ENCODE results near the gene P4HTM.
A peak's percentile ranks its signal among the peaks of the same experiment; 100 is the strongest.
"Not testable (repeated sequence)": the region's sequence is repeated elsewhere in the genome, so short reads cannot be mapped to it uniquely, and the experiment has no call there.

P4HTM gene

DNA sequence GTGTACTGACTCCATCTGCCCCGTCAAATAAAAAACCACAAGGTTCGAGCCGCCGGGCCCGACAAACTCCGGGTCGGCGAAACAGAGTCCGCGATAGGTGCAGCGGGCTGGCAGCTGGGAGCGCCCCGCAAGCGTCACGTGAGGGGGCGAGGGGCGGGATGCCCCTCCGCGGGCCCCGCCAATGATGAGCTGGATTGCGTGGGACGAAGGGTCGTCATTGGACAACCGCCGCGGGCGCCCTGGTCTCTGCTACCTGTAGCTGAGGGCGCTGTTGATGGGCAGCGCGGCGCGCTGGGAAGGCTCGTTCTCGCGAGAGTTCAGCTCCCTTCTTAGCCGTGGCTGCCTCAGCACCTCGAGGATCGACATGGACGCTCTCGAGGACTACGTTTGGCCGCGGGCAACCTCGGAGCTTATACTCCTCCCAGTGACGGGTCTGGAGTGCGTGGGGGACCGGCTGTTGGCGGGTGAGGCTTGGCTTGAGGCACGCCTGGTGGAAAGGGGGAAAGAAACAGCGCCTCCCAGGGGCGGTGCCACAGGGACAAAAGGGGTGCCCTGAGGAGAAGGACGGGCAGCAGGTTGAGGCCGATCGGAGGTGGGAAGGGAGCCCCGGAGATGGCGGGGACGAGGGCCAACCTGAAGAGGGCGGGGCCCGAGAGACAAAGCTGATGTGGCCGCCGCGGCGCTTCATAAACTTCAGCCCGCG, 17.2 kb downstream of the P4HTM start, which contains the start of gene WDR6:
TSS of gene WDR6 (plus strand) at position 324 of the 703 bp plus-strand sequence. CDS start at position 365, 41 bp downstream.
- FAIRE-seq (peak; percentile 100), DNase-seq (ENCODE audit: extremely low spot score, insufficient read length, low read depth) (peak; percentile 96)

DNA sequence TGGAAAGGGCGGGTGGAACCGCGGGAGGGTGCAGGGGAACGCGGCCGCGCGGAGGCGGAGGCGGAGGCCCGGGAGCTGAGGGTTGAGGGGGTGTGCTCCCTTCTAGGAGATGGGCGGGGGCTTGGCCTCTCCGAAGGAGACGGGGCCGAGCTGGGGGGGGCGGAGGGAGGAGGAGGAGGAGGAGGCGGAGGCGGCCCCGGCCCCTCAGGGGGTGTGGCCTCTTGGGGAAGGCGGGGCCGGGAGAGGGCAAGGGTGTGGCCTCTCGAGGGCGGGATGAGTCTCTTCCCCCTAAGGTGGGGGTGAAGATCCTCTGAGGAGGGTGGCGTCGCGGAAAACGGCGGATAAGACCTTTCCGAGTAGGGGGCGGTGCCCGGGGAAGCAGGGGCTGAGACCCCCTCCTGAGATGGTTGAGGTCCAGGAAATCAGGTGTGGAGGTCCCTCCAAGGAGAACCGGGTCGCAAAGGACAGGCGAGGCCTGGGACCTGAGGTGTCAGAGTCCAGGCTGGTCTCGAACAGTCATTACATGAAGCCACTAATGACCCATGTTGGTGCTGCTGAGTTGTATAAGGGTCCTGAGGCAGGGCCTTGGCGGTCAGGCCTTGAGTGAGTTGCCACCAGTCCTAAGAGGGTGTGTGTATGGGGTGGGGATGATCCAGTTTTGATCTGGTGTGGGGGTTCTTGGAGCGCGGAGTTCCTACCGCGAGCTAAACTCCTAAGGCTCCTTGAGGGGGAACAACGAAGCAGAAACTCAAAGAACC, 17.9 kb downstream of the P4HTM start:
- peak; percentile 87 for FAIRE-seq
- peak; percentile 77 for DNase-seq (ENCODE audit: extremely low spot score, insufficient read length, low read depth)

DNA sequence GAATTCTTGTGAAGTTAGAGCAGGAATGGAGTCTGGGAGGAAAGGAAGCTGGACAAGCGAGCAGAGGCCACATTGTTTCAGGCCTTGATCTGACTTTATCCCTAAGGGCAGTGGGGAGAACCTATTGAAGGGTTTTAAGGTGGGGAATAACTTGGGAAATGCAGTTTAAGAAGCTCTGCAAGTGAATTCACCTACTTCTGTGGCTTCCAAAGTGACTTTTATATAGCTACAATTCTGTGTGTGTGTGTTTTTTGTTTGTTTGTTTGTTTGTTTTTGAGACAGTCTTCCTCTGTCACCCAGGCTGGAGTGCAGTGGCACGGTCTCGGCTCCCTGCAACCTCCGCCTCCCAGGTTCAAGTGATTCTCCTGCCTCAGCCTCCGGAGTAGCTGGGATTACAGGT, 18.6 kb downstream of the P4HTM start:
- FAIRE-seq: not testable (repeated sequence)

DNA sequence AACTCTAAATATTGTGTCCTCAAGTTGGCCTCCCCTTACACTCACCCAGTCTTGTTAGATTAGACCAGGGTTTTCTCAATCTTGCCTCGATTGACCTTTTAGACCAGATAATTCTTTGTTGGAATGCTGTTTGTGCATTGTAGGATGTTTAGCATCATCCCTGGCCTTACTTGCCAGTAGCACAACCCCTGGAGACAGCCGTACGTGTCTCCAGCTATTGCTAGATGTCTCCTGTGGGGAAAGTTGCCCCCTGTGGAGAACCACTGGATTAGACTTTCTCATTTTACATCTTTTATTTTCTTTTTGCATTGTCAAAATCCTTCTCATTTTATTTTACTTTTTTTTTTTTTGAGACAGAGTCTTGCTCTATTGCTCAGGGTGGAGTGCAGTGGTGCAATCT, 19.4 kb downstream of the P4HTM start:
- DNase-seq (ENCODE audit: extremely low spot score, insufficient read length, low read depth) (no peak), FAIRE-seq (no peak)

More for the DNA sequence above, 18.6 kb downstream of the P4HTM start:
- DNase-seq (ENCODE audit: extremely low spot score, insufficient read length, low read depth): not testable (repeated sequence)

DNA sequence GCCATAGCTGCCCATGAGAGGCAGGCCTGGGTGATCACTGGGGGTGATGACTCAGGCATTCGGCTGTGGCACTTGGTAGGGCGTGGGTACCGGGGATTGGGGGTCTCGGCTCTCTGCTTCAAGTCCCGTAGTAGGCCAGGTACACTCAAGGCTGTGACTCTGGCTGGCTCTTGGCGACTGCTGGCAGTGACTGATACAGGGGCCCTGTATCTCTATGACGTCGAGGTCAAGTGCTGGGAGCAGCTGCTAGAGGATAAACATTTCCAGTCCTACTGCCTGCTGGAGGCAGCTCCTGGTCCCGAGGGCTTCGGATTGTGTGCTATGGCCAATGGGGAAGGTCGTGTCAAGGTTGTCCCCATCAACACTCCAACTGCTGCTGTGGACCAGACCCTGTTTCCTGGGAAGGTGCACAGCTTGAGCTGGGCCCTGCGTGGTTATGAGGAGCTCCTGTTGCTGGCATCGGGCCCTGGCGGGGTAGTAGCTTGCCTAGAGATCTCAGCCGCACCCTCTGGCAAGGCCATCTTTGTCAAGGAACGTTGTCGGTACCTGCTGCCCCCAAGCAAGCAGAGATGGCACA, 22.5 kb downstream of the P4HTM start:
- FAIRE-seq (no peak), DNase-seq (ENCODE audit: extremely low spot score, insufficient read length, low read depth) (no peak)

DNA sequence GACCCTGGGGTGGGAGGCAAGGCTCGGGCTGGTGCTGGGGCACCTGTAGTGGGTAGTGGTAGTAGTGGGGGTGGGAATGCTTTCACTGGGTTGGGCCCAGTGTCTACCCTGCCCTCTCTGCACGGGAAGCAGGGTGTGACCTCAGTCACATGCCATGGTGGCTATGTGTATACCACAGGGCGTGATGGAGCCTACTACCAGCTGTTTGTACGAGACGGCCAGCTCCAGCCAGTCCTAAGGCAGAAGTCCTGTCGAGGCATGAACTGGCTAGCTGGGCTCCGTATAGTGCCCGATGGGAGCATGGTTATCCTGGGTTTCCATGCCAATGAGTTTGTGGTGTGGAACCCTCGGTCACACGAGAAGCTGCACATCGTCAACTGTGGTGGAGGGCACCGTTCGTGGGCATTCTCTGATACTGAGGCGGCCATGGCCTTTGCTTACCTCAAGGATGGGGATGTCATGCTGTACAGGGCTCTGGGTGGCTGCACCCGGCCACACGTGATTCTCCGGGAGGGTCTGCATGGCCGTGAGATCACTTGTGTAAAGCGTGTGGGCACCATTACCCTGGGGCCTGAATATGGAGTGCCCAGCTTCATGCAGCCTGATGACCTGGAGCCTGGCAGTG, 23.2 kb downstream of the P4HTM start:
- DNase-seq (ENCODE audit: extremely low spot score, insufficient read length, low read depth) (no peak), FAIRE-seq (no peak)

DNA sequence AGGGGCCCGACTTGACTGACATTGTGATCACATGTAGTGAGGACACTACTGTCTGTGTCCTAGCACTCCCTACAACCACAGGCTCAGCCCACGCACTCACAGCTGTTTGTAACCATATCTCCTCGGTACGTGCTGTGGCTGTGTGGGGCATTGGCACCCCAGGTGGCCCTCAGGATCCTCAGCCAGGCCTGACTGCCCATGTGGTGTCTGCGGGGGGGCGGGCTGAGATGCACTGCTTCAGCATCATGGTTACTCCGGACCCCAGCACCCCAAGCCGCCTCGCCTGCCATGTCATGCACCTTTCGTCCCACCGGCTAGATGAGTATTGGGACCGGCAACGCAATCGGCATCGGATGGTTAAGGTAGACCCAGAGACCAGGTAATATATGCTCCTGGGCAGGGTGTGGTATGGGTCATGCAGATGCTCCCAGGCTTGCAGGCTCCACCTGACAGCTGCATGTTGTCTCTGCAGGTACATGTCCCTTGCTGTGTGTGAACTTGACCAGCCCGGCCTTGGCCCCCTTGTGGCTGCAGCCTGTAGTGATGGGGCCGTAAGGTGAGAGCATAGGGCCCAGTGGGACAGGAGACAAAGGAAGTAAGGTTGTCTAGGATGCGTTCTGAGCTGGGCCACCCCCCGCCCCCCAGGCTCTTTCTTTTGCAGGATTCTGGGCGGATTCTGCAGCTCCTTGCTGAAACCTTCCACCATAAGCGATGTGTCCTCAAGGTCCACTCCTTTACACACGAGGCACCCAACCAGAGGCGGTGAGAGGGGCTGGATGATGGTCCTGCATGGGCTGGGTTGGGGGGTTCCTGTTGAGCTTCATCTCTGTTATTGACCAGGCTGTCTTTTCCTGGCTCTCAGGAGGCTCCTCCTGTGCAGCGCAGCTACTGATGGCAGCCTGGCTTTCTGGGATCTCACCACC, 24.0 kb downstream of the P4HTM start:
- DNase-seq (ENCODE audit: extremely low spot score, insufficient read length, low read depth) (no peak), FAIRE-seq (peak; percentile 53)

DNA sequence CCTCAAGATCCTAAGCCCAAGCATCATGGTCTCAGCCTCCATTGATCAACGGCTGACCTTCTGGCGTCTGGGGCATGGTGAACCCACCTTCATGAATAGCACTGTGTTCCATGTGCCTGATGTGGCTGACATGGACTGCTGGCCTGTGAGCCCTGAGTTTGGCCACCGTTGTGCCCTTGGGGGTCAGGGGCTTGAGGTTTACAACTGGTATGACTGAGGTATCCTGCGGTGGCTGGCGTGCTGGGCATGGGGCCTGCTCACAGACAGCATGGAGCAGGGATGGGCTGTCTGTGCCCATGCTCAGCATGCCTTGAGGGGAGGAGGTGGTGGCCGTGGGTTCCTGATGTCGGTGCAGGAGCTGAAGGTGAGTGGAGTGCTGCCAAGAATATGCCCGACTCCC, 25.0 kb downstream of the P4HTM start:
- DNase-seq (ENCODE audit: extremely low spot score, insufficient read length, low read depth): no peak
- FAIRE-seq: no peak

DNA sequence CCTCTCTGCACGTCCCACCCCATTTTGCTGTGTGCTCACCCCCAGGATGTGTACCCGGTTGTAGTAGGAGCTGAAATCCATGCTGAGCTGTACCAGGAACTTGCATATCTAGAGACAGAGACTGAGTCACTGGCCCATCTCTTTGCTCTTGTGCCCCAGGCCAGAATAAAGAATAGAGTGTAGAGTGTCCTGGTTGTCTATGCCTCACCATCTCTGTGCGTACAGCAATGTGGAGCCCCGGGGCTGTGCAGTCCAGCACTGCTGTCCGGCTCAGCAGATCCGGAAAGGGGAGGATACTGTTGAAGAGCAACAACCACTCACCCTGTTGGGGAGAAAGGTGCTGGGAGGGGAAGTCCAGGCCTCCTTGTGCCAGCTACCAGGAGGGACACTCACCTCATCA, 25.7 kb downstream of the P4HTM start:
- DNase-seq (ENCODE audit: extremely low spot score, insufficient read length, low read depth) (no peak), FAIRE-seq (no peak)

DNA sequence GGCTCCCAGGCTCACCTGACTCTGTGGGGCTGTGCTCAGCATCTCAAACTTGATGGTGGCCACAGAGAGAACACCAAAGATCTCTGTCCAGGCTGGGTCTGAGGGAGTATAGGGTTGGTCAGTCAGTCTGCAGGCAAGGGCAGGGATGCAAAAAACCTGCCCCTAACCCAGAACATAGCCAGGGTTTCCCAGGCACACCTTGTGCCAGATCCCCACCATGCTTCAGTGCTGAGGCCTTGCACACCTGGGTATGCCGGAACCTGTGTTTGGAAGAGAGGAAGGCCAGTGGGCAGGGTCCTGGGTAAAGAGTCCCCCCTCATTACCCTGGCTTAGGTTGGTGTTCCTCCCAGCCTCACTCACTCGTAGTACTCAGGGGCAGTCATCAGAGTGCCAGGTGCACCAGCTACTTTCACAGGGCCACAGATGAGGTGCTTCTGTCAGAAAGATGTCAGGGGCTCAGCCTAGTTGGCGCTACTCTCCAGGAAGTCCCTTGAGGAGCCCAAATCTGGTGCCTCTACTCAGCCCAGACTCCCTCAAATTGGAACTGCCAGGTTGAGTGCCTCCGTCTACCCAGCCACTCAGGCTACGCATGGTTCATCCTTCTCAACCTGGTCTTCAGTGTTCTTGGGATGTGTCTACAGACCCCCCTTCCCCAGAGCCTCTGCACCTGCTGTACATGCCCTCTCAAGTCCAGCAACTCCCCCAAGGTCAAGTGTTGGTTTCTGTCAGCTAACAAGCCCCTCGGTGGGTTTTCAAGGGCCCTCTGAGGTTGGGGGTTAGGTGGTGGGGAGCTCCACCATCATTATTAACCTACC, 26.6 kb downstream of the P4HTM start:
- DNase-seq (ENCODE audit: extremely low spot score, insufficient read length, low read depth) (no peak), FAIRE-seq (no peak)

DNA sequence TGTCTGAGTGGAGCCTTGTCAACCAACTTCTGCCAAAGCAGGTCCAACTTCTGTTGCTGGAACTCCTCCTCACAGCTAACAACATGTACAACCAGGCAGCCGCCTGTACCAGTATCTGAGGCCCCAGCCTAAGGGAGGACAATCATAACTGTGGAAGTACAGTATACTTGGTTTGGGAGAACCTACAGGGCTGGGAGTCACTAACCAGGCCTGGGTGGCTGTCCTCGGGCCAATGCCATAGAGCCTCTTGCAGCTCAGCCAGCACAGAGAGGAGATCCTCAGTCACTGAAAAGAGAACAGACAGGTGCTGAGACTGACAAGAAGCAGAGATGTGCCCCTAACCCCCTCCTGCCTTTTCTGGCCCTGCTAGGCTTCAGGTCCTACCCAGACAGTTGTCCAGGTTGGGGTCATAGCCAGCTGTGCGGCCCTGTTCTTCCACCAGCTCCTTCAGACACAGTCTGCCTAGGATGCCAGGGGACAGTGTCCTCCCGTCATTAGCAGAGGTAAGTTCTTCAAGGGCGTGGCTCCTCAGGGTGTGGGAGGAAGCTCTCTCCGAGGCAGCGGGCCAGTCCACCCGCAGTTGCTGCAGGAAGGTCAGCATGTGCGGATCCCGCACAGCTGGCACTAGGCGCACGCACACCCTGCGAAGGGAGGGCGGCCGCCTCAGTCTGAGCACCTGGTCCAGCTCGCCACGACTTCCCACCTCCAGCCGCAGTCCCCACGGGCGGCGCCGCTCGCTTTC, 27.4 kb downstream of the P4HTM start:
- no peak for DNase-seq (ENCODE audit: extremely low spot score, insufficient read length, low read depth)

DNA sequence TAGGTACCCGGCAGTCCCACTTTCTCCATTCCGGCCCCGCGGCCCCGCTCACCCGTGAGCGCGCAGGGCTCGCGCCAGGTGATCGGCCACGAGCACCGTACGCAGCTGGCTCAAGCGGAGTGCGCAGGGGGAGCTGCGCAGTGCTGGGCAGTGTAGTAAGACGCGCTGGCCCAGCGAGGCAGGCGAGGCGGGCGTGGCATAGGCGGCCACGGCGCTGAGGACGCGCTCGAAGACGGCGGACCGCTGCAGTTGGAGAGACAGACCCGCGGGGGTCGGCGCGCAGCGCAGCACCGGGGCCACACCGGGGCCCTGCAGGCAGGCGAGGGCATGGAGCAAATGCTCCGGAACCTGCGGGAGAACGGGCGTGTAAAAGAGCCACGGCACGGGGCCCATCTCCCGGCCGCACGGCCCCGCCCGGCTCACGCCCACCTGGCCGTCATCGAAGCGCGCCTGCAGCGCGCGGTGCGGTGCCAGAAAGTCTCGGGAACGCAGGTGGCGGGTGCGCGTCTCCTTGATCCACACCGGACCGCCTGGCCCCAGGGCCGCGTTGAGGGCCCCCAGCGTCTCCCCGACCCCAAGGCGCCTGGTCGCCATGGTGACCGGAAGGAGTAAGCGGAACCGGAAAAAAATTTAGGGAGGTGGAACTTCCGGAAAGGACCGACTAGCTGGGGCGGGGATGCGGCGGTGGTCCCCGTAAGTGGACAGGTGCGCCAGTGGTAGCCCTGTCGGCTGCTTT, 28.1 kb downstream of the P4HTM start, which contains the start of gene DALRD3:
TSS of gene DALRD3 (minus strand) at position 610 of the 736 bp plus-strand sequence. CDS start at position 594, 16 bp downstream.
- peak; percentile 50 for FAIRE-seq

More for the DNA sequence above, 27.4 kb downstream of the P4HTM start:
- no peak for FAIRE-seq

DNA sequence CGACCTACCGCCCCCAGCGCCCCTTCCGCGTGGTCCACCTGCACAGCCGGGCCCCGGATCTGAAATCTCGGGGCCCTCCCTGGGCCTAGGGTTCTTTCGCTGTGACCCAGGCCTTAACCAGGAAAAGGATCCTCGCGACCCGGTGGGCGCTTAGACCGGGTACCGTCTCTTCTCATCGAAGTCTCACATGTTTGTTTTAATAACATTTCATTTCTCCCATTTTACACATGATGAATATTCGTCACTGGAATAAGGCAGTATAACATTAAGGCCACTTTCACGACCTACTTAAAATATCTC, 28.6 kb downstream of the P4HTM start:
- FAIRE-seq (no peak), DNase-seq (ENCODE audit: extremely low spot score, insufficient read length, low read depth) (no peak)

More for the DNA sequence above, 28.1 kb downstream of the P4HTM start, which contains the start of gene DALRD3:
- no peak for DNase-seq (ENCODE audit: extremely low spot score, insufficient read length, low read depth)

DNA sequence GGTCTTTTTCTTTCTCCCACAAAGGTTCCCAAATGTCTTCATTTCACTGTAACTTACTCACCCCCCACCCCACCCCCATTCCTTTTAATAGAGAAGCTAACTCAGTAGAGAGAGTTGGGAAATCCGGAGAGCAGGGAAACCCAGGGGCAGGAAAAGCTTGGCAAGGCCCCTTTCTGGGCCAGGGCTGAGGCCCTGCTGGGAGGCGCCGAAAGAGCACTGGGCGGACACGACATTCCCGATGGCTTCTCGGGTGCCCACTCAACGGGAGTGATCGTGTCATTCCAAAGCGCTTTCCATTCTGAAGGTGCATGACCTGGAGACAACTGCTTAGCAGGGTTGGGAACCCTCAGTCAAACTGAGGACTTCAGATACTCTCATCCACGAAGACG, 29.9 kb downstream of the P4HTM start:
- FAIRE-seq (no peak), DNase-seq (ENCODE audit: extremely low spot score, insufficient read length, low read depth) (no peak)

DNA sequence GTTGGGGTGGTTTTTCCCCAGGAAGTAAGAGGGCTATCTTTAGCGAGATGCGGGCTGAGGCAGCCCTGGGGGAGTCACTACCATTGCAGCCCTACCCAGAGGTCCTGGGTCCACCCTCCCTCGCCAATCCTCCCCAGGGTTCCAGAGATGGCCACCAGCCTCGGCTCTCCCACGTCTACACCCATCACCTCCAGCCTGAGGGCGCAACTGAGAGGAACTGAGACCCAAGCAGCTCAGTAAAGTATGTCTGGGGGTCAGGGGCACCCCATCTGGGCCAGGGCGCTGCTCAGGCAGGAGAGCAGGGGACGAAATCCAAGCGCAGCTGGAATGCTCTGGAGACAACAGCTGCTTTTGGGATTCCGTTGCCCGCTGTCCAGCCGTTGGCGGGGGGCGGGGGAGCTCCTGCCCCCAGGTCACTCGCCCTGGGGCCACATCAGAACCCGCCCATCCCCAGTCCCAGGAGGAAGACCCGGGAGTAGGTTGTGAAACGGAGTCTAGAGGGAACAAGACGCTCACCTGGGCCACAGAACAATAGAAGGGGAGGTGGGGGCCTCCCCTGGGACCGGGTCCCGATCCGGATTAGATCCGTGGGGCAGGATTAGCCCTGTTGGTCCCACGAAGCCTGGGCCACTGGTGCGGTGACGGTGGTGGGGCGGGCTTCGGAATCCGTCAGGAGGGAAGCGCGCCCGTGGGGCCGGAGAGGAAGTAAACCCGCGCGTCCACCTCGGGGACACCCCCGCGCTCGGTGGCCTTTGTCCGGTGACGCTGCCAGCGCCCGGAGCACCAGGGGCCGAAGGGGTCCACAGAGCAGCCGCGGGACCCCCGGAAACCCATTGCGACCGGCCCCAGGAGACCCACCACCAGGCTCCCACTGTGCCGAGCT, 30.5 kb downstream of the P4HTM start:
- no peak for DNase-seq (ENCODE audit: extremely low spot score, insufficient read length, low read depth)
- peak; percentile 67 for FAIRE-seq

DNA sequence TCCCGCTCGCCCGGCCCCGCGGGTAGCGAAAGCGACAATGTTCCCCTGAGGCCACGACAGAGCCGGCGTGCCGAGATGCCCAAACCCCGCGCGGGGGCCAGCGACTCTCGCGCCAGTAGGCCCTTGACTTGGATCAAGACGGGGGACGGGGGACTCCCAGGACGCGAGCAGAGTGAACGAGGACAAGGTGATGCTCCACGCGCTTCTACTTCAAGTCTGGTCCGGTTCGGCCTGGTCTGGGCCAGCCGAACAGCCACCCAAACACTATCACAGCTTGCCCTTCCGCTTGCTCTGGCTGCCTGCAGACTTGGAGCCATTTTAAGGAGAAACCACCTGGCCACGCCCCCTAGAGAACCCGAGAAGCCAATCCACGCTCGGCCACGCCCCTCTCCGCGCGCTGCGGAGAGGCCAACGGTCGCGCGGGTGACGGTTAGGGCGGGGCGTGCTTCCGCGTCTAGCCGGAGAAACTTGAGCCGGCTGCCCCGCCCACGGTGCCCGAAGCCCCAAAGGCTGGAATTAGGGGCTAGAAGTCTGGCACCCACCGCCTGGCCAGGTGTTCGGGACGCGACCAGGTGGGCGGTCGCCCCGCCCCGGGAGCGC, 31.3 kb downstream of the P4HTM start:
- peak; percentile 96 for FAIRE-seq
- DNase-seq (ENCODE audit: extremely low spot score, insufficient read length, low read depth): peak; percentile 87

Data from GM18507 (cell line).